Stimulated activated CD4-positive, alpha-beta T cell treated with anti-CD3 and anti-CD28 coated beads, Interleukin-1b, Interleukin-23, amount 100 ng/mL, for 48 hours (primary cell): Measurements from ENCODE around the gene CRYBA4.

Experiments
- DNase-seq: peaks from one replicate; pipeline ENCODE4 v3.0.0-alpha.2; 2020

Gene CRYBA4

GRCh38 chr22:26631282-26631681, 9.5 kb downstream of the CRYBA4 start:
- DNase-seq: no peak

- DNase-seq: no peak
These were observed 10.8 kb downstream of the CRYBA4 start for GRCh38 chr22:26632422-26633155.

GRCh38 chr22:26634189-26634588, 12.4 kb downstream of the CRYBA4 start:
- no peak for DNase-seq

- DNase-seq: no peak
These were observed 13.4 kb downstream of the CRYBA4 start for GRCh38 chr22:26635117-26635516.

- no peak for DNase-seq
These were observed 14.5 kb downstream of the CRYBA4 start for GRCh38 chr22:26636296-26636695.

- DNase-seq: peak; percentile 86
These were observed 21.0 kb downstream of the CRYBA4 start for GRCh38 chr22:26642465-26643417.

GRCh38 chr22:26643418-26644100, 21.8 kb downstream of the CRYBA4 start:
- no peak for DNase-seq

GRCh38 chr22:26646158-26646557, 24.4 kb downstream of the CRYBA4 start:
- no peak for DNase-seq

- peak; percentile 27 for DNase-seq
These were observed 26.3 kb downstream of the CRYBA4 start for GRCh38 chr22:26648011-26648497.

- no peak for DNase-seq
These were observed 27.0 kb downstream of the CRYBA4 start for GRCh38 chr22:26648528-26649388.

- no peak for DNase-seq
These were observed 29.1 kb downstream of the CRYBA4 start for GRCh38 chr22:26650722-26651421.

- DNase-seq: no peak
These were observed 30.1 kb downstream of the CRYBA4 start for GRCh38 chr22:26651815-26652214.

- DNase-seq: peak; percentile 75
These were observed 35.4 kb downstream of the CRYBA4 start, which contains the start of gene MIAT for GRCh38 chr22:26656891-26657851. MIAT (plus strand) TSS chr22:26657588.

- no peak for DNase-seq
These were observed 36.4 kb downstream of the CRYBA4 start for GRCh38 chr22:26658161-26658560.

GRCh38 chr22:26658671-26659478, 37.1 kb downstream of the CRYBA4 start:
- DNase-seq: peak; percentile 88

- DNase-seq: no peak
These were observed 38.6 kb downstream of the CRYBA4 start for GRCh38 chr22:26660356-26660755.

- no peak for DNase-seq
These were observed 39.3 kb downstream of the CRYBA4 start for GRCh38 chr22:26660961-26661578.

GRCh38 chr22:26662160-26662559, 40.4 kb downstream of the CRYBA4 start:
- no peak for DNase-seq
